Keratinocyte (primary cell): Measurements from ENCODE around the gene LDLRAD4. TPM values are rescaled to one million over a fixed set of nuclear protein-coding genes. Genes with fewer than 3 reads are reported as not detected.

Experiments used
- DNase-seq: peaks from one replicate; pipeline ENCODE4 v3.0.0-alpha.2; 2011; ENCODE audit warnings: low read depth, missing footprints, low spot score
- FAIRE-seq: peaks from 2 replicates; lab custom pipeline; 2011; peaks lifted over from hg19 to GRCh38; lab: Jason Lieb, UNC
- H2AFZ ChIP-seq: 2 replicates; pipeline ENCODE4 v1.6.0; 2012; ENCODE audit warnings: low read length, control low read depth, inconsistent platforms; ENCODE audit not compliant: control insufficient read depth
- H3K27ac ChIP-seq: 2 replicates; pipeline ENCODE4 v1.5.1; 2011; ENCODE audit warnings: low read length; ENCODE audit not compliant: control insufficient read depth, insufficient read depth
- H3K27me3 ChIP-seq: 3 replicates; pipeline ENCODE4 v1.6.0; 2011; ENCODE audit warnings: low read length; ENCODE audit not compliant: control insufficient read depth, insufficient read depth; ENCODE audit errors: extremely low read depth
- H3K36me3 ChIP-seq, 2 experiments: 2 replicates in 1 of 2; 3 replicates in 1 of 2; pipeline ENCODE4 v1.5.1; 2011; ENCODE audit warnings: low read length in 2 of 2, mild to moderate bottlenecking in 1 of 2; ENCODE audit not compliant: control insufficient read depth in 2 of 2, insufficient read depth in 2 of 2; ENCODE audit errors: extremely low read depth in 1 of 2
- H3K4me1 ChIP-seq: 3 replicates; pipeline ENCODE4 v1.5.1; 2011; ENCODE audit warnings: low read length; ENCODE audit not compliant: control insufficient read depth, insufficient read depth; ENCODE audit errors: extremely low read depth
- H3K4me2 ChIP-seq: 3 replicates; pipeline ENCODE4 v1.6.0; 2011; ENCODE audit warnings: low read depth, low read length; ENCODE audit not compliant: control insufficient read depth, insufficient read depth; ENCODE audit errors: extremely low read depth
- H3K4me3 ChIP-seq, 3 experiments: fragments of 200-600 bp in 1 of 3; sonication (generic) in 1 of 3; 2 replicates in 2 of 3; 3 replicates in 1 of 3; pipeline ENCODE4 v1.5.1; 2011 to 2016; ENCODE audit warnings: low read length in 3 of 3, mild to moderate bottlenecking in 3 of 3, control low read depth in 2 of 3, inconsistent platforms in 1 of 3, low read depth in 1 of 3, mixed read lengths in 1 of 3, mixed run types in 1 of 3, moderate library complexity in 1 of 3; ENCODE audit not compliant: control insufficient read depth in 2 of 3, insufficient read depth in 2 of 3; ENCODE audit errors: extremely low read depth in 1 of 3
- H3K79me2 ChIP-seq: 2 replicates; pipeline ENCODE4 v1.6.0; 2012; ENCODE audit warnings: low read length; ENCODE audit not compliant: control insufficient read depth, insufficient read depth
- H3K9ac ChIP-seq: 3 replicates; pipeline ENCODE4 v1.6.0; 2011; ENCODE audit warnings: low read length; ENCODE audit not compliant: control insufficient read depth, insufficient read depth; ENCODE audit errors: extremely low read depth
- H3K9me1 ChIP-seq: 3 replicates; pipeline ENCODE4 v1.6.0; 2011; ENCODE audit warnings: low read length; ENCODE audit not compliant: control insufficient read depth, insufficient read depth; ENCODE audit errors: extremely low read depth
- H3K9me3 ChIP-seq: 2 replicates; pipeline ENCODE4 v1.5.1; 2012; ENCODE audit warnings: low read depth, low read length; ENCODE audit not compliant: control insufficient read depth
- H4K20me1 ChIP-seq: 3 replicates; pipeline ENCODE4 v1.6.0; 2011; ENCODE audit warnings: low read length; ENCODE audit not compliant: control insufficient read depth, insufficient read depth; ENCODE audit errors: extremely low read depth
- EZH2 ChIP-seq: IDR thresholded peaks from one replicate; pipeline ENCODE4 v1.6.1; 2012; ENCODE audit warnings: inconsistent platforms, mild to moderate bottlenecking, low read length, moderate library complexity
- dilution Hi-C: fragments of 300-500 bp; cut with MboI; formaldehyde crosslinking; loops from one replicate; pipeline ENCODE4 v1.7.0; 2020; ENCODE audit warnings: low sequenced_read_pairs; ENCODE audit not compliant: extremely low pct_ligation_motif_present
- polyA plus RNA-seq, 5 experiments: library from polyadenylated mRNA; depleted of rRNA in 3 of 5; stranded (reverse) in 3 of 5; stranded (forward) in 1 of 5; unstranded in 1 of 5; fragments of >200 nt; gene quantifications; 1 replicate in 1 of 5; 2 replicates in 3 of 5; 3 replicates in 1 of 5; pipeline versions ENCODE4 v1.2.1 to v1.2.3, GENCODE V29; 2011 to 2012; ENCODE audit warnings: missing spikeins in 2 of 5, low read depth in 1 of 5, low replicate concordance in 1 of 5
- TF ChIP-seq, protein P1 (sequence below), 3 experiments: IDR thresholded peaks in 1 of 3; conservative IDR thresholded peaks in 1 of 3; optimal IDR thresholded peaks in 1 of 3; 2 replicates in 2 of 3; 3 replicates in 1 of 3; pipeline versions ENCODE3 to v1.5.1; 2011; ENCODE audit warnings: low read length in 3 of 3, mild to moderate bottlenecking in 3 of 3, moderate library complexity in 2 of 3, control low read depth in 1 of 3, inconsistent platforms in 1 of 3; ENCODE audit not compliant: insufficient read depth in 2 of 3; ENCODE audit errors: extremely low read depth in 1 of 3

LDLRAD4 gene
- polyA plus RNA-seq, 1 donor (not counting 4 experiments of a cell fraction or from before 2014, with no cell fraction given) = not detected

DNA sequence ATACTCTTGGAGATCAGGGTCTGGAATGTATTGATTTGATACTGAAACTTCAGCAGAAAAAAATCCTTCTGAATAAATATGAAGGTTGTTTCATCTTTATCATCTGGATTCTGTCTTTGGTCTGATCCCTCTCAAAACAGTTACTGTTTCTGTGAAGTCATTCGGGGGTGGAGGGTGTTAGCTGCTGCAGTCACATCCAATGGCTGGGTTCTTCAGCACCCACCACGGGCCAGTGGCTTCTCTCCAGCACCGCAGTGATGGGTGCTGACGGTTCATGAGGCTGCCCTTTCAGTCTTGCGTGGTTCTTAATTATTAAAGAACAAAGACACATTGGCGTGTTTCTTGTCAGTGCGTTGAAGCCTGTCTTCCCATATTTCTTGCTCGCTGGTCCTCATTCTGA is 148.0 kb downstream of the LDLRAD4 start:
- H3K79me2 ChIP-seq = no peaks in the 10 kb centered on the region
- no peak overlapping the region for H3K9ac ChIP-seq
- no peak overlapping the region for H3K4me3 ChIP-seq
- no peaks in the 10 kb centered on the region for H3K27me3 ChIP-seq
- H3K9me3 ChIP-seq = no peaks in the 10 kb centered on the region
- no peak for TF ChIP-seq EZH2
- TF ChIP-seq, protein P1, sequence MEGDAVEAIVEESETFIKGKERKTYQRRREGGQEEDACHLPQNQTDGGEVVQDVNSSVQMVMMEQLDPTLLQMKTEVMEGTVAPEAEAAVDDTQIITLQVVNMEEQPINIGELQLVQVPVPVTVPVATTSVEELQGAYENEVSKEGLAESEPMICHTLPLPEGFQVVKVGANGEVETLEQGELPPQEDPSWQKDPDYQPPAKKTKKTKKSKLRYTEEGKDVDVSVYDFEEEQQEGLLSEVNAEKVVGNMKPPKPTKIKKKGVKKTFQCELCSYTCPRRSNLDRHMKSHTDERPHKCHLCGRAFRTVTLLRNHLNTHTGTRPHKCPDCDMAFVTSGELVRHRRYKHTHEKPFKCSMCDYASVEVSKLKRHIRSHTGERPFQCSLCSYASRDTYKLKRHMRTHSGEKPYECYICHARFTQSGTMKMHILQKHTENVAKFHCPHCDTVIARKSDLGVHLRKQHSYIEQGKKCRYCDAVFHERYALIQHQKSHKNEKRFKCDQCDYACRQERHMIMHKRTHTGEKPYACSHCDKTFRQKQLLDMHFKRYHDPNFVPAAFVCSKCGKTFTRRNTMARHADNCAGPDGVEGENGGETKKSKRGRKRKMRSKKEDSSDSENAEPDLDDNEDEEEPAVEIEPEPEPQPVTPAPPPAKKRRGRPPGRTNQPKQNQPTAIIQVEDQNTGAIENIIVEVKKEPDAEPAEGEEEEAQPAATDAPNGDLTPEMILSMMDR (optimal IDR thresholded peaks at IDR 0.05 in 1 of 3, IDR thresholded peaks at IDR 0.05 in 1 of 3, conservative IDR thresholded peaks at IDR 0.05 in 1 of 3; ENCODE audit: extremely low read depth in 1 of 3, insufficient read depth in 2 of 3, low read length in 3 of 3) = no peak
- dilution Hi-C loops = no loop called here
- FAIRE-seq (no peak), DNase-seq (no peak)
- no peak overlapping the region for H3K27ac ChIP-seq
- no peaks in the 10 kb centered on the region for H3K36me3 ChIP-seq
- H3K4me2 ChIP-seq = no peak overlapping the region
- no peak overlapping the region for H2AFZ ChIP-seq
- no peaks in the 10 kb centered on the region for H4K20me1 ChIP-seq
- no peaks in the 10 kb centered on the region for H3K4me1 ChIP-seq
- no peaks in the 10 kb centered on the region for H3K9me1 ChIP-seq

DNA sequence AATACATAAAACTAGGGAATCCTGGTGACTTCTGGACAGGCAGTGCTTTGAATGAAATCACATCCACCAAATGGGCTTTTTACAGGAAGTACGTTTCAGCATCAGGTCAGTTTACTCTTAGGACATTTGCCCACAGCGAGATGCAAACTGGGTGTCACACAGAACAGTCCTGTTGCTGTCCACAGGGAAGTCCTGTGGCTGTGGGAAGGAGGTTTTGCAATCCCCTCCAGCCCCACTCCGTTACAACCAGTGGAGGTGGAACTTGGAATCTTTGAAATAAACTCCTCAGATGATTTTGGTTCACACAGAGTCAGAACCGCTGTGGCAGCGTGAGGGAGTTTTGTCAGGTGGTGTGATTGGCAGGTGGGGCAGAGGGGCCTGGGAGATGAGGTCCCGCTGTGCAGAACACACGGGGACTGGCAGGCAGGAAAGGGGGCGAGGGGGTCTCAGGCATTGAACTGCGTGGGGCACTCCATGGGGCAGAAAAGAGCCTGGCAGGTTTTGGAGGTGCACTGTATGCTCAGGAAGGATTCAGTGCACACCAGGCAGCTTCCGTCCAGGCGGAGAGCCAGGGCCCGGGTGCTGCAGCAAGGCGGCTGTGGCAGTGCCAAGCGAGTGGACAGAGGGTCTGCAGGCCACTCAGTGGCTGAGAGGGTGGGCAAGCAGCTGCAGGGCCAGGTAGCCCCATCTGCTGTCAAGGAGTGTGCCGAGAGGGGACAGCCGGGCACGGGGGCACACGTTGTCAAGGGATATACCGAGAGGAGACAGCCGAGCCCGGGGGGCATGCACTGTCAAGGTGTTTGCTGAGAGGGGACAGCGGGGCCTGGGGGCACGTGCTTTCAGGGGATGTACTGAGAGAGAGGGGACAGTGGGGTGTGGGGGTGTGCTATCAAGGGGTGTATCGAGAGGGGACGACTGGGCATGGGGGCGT is 148.7 kb downstream of the LDLRAD4 start:
- Histone ChIP-seq H3K4me2 (no peak overlapping the region), H3K9me3 (no peaks in the 10 kb centered on the region), H3K4me3 (no peak overlapping the region), H4K20me1 (no peaks in the 10 kb centered on the region), H3K27ac (no peak overlapping the region), H3K27me3 (no peaks in the 10 kb centered on the region), H3K79me2 (no peaks in the 10 kb centered on the region), H3K4me1 (no peaks in the 10 kb centered on the region), H3K36me3 (no peaks in the 10 kb centered on the region), H3K9me1 (no peaks in the 10 kb centered on the region), H2AFZ (no peak overlapping the region), H3K9ac (no peak overlapping the region)
- no peak for FAIRE-seq
- dilution Hi-C loops = no loop called here
- no peak for TF ChIP-seq EZH2
- TF ChIP-seq, protein P1 (optimal IDR thresholded peaks at IDR 0.05 in 1 of 3, IDR thresholded peaks at IDR 0.05 in 1 of 3, conservative IDR thresholded peaks at IDR 0.05 in 1 of 3; ENCODE audit: extremely low read depth in 1 of 3, insufficient read depth in 2 of 3, low read length in 3 of 3) = no peak
- DNase-seq = no peak
